ENCODE results near the gene DUSP15.

The DUSP15 gene

GRCh38 chr20:31906001-31906400, 35.7 kb upstream of the DUSP15 start:
- Mint-ChIP-seq H3K9me3 (no peaks in the 10 kb centered on the region), H3K36me3 (no peaks in the 10 kb centered on the region), H3K27me3 (peaks cover 4% of the 10 kb centered on the region), H3K4me1 (no peaks in the 10 kb centered on the region), H3K27ac (no peak overlapping the region), H3K4me3 (no peak overlapping the region)

DNA sequence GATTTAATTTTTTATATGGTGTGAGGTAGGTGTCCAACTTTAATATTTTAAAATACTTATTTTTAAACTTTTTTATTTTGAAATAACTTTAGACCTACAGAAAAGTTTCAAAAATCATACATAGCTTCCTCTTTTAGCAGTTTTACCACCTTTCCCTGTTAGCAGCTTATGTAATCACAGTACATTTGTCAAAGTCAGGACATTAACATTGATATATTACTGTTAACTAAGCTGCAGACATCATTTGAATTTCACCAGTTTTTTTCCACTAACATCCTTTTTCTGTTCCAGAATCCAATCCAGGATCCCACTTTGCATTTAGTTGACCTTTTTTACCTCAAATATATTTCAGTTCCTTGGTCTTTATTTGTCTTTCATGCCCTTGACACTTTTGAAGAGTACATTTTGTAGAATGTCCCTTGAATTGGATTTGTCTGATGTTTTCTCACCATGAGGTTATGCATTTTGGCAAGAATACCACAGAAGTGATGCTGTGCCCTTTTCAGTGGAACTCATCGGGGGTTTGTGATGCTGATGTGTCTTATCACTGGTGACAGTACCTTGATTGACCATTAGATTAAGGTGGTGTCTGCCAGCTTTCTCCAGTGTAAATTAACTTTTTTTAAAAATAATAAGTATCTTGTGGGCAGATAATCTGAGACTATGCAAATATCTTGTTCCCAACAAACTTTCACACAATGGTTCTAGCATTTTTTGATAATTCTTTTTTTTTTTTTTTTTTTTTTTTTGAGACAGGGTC, 33.5 kb upstream of the DUSP15 start:
- Mint-ChIP-seq H3K4me3 (no peak overlapping the region), H3K9me3 (no peaks in the 10 kb centered on the region), H3K27ac (no peak overlapping the region), H3K4me1 (no peaks in the 10 kb centered on the region), H3K27me3 (peaks cover 4% of the 10 kb centered on the region), H3K36me3 (no peaks in the 10 kb centered on the region)

GRCh38 chr20:31901615-31902014, 31.3 kb upstream of the DUSP15 start:
- Mint-ChIP-seq H3K9me3 (no peaks in the 10 kb centered on the region), H3K36me3 (no peaks in the 10 kb centered on the region), H3K27ac (no peak overlapping the region), H3K4me1 (no peaks in the 10 kb centered on the region), H3K4me3 (no peak overlapping the region), H3K27me3 (peaks cover 4% of the 10 kb centered on the region)

DNA sequence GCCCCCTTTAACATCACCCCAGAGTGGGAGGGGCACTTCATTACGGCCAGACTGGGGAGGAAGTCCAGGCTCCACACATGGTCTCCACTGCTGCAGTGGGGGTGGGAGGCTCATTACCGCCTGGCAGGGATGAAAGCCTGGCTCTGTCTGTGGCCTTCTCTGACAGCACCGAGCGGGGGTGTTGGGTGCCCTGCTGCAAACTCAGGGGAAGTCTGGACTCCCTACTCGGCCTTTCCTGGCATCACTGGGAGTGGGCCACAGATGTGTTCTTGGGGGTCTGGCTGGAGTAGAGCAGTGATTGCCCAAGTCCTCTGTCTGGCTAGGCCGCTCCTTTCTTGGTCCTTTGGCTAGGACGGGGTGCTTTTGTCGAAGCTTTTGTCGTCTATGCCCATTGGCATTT, 27.2 kb upstream of the DUSP15 start:
- no peaks in the 10 kb centered on the region for H3K9me3 Mint-ChIP-seq
- no peak overlapping the region for H3K4me3 Mint-ChIP-seq
- H3K36me3 Mint-ChIP-seq, result peaks cover 2% of the 10 kb centered on the region
- H3K27me3 Mint-ChIP-seq, result peaks cover 5% of the 10 kb centered on the region
- no peaks in the 10 kb centered on the region for H3K4me1 Mint-ChIP-seq
- H3K27ac Mint-ChIP-seq, result no peak overlapping the region

GRCh38 chr20:31896049-31896448, 25.7 kb upstream of the DUSP15 start:
- no peak overlapping the region for H3K27ac Mint-ChIP-seq
- H3K4me1 Mint-ChIP-seq, result no peaks in the 10 kb centered on the region

GRCh38 chr20:31894980-31895675, 24.8 kb upstream of the DUSP15 start:
- H3K4me1 Mint-ChIP-seq, result no peaks in the 10 kb centered on the region
- no peaks in the 10 kb centered on the region for H3K9me3 Mint-ChIP-seq
- peaks cover 2% of the 10 kb centered on the region for H3K36me3 Mint-ChIP-seq
- H3K27ac Mint-ChIP-seq, result no peak overlapping the region
- H3K27me3 Mint-ChIP-seq, result peaks cover 6% of the 10 kb centered on the region
- no peak overlapping the region for H3K4me3 Mint-ChIP-seq

More at GRCh38 chr20:31896049-31896448, 25.7 kb upstream of the DUSP15 start:
- H3K9me3 Mint-ChIP-seq, result no peaks in the 10 kb centered on the region
- peaks cover 5% of the 10 kb centered on the region for H3K27me3 Mint-ChIP-seq
- peaks cover 2% of the 10 kb centered on the region for H3K36me3 Mint-ChIP-seq
- no peak overlapping the region for H3K4me3 Mint-ChIP-seq

DNA sequence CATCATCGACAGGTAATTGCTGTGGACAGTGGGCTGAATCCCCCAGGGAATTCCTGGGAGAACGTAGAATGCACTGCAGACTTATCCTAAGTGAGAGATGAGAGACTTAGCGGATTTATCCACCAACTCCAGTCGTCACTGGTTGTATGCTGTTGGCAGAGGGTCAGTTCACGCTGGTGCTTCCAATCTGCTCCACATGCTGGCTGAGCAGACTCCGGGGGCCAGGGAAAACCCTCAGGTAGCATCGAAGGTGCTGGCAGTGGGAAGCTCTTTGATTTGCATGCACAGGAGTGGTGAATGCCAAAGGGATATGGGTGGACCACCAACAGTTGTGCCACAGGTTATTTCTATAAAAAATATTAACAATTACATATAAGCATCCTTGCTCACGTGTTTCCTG, 20.3 kb upstream of the DUSP15 start:
- peaks cover 2% of the 10 kb centered on the region for H3K36me3 Mint-ChIP-seq
- peaks cover 6% of the 10 kb centered on the region for H3K27me3 Mint-ChIP-seq
- no peak overlapping the region for H3K27ac Mint-ChIP-seq
- H3K9me3 Mint-ChIP-seq, result no peaks in the 10 kb centered on the region
- H3K4me3 Mint-ChIP-seq, result no peak overlapping the region
- no peaks in the 10 kb centered on the region for H3K4me1 Mint-ChIP-seq

GRCh38 chr20:31883829-31884228, 13.5 kb upstream of the DUSP15 start:
- no peaks in the 10 kb centered on the region for H3K9me3 Mint-ChIP-seq
- H3K27ac Mint-ChIP-seq, result no peak overlapping the region
- H3K27me3 Mint-ChIP-seq, result peaks cover 3% of the 10 kb centered on the region
- H3K4me3 Mint-ChIP-seq, result no peak overlapping the region
- H3K36me3 Mint-ChIP-seq, result no peaks in the 10 kb centered on the region
- H3K4me1 Mint-ChIP-seq, result peaks cover 8% of the 10 kb centered on the region

GRCh38 chr20:31881945-31882344, 11.6 kb upstream of the DUSP15 start:
- H3K4me1 Mint-ChIP-seq, result peaks cover 8% of the 10 kb centered on the region
- H3K27ac Mint-ChIP-seq, result no peak overlapping the region
- H3K36me3 Mint-ChIP-seq, result no peaks in the 10 kb centered on the region
- H3K27me3 Mint-ChIP-seq, result peaks cover 3% of the 10 kb centered on the region
- no peak overlapping the region for H3K4me3 Mint-ChIP-seq
- no peaks in the 10 kb centered on the region for H3K9me3 Mint-ChIP-seq

DNA sequence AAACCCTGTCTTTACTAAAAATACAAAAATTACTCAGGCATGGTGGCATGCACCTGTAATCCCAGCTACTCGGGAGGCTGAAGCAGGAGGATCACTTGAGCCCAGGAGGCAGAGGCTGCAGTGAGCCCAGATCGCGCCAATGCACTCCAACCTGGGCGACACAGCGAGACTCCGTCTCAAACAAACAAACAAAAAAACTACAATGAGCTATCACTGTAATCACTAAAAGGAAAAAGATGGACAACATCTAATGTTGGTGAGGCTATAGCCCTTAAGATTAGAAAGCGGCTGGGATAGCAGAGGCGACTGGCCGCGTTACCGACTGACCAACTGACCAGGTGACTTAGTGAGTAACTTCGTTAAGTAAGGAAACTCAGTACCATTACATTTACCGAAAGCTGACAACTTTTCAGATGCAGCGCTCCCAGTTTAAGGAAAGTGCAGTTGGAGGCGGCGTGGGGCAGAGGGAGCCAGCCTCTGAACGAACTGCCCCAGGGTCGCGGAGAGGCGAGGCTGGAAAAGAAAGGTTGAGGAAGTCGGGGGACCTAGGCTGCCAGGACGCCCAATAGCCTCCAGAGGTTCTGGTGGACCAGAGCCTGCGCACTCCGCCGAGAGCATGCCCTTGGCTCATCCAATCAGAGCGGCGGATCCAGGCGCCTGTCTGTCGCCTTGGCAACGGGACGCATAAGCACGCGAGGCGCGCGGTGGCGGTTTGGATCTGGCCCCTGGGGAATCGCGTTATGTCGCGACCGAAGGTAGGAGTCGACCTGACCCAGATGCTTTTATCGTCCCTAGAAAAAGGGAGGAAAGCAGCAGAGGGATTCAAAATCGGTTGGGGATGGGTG, 9.0 kb upstream of the DUSP15 start:
- Mint-ChIP-seq H3K27ac (peak overlapping the region; percentile 83), H3K4me3 (peak overlapping the region; percentile 95), H3K9me3 (no peaks in the 10 kb centered on the region), H3K36me3 (no peaks in the 10 kb centered on the region), H3K4me1 (peaks cover 8% of the 10 kb centered on the region), H3K27me3 (peaks cover 3% of the 10 kb centered on the region)

DNA sequence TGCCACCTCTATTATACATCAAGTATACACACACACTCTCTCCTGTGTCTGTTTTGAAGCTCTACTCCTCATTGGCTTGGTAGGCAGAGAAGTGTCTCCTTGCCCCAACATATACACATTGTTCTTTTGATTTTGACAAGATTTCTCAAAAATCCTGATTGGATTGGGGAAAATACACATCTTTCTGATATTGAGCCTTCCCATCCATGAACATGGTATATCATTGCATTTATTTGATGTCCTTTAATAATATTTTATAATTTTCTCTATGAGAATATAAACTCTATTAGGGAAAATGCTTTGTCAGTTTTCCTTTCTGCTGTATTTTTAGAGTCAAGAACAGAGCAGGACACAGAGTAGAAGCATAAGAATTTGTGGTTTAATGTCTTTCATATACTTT, 7.4 kb upstream of the DUSP15 start:
- Mint-ChIP-seq H3K4me1 (peaks cover 8% of the 10 kb centered on the region), H3K27ac (no peak overlapping the region), H3K36me3 (no peaks in the 10 kb centered on the region), H3K27me3 (peaks cover 3% of the 10 kb centered on the region), H3K4me3 (no peak overlapping the region), H3K9me3 (no peaks in the 10 kb centered on the region)

GRCh38 chr20:31875671-31876070, 5.3 kb upstream of the DUSP15 start:
- H3K4me1 Mint-ChIP-seq, result peaks cover 13% of the 10 kb centered on the region
- no peak overlapping the region for H3K4me3 Mint-ChIP-seq
- H3K9me3 Mint-ChIP-seq, result no peaks in the 10 kb centered on the region
- H3K36me3 Mint-ChIP-seq, result no peaks in the 10 kb centered on the region
- peaks cover 16% of the 10 kb centered on the region for H3K27me3 Mint-ChIP-seq
- H3K27ac Mint-ChIP-seq, result no peak overlapping the region

- Mint-ChIP-seq H3K36me3 (no peaks in the 10 kb centered on the region), H3K27me3 (peaks cover 30% of the 10 kb centered on the region), H3K4me3 (no peak overlapping the region), H3K27ac (no peak overlapping the region), H3K4me1 (peaks cover 14% of the 10 kb centered on the region), H3K9me3 (no peaks in the 10 kb centered on the region)
Observed at GRCh38 chr20:31872406-31872805, 2.1 kb upstream of the DUSP15 start.

- Mint-ChIP-seq H3K27ac (no peak overlapping the region), H3K4me3 (no peak overlapping the region), H3K27me3 (peaks cover 30% of the 10 kb centered on the region), H3K36me3 (no peaks in the 10 kb centered on the region), H3K4me1 (peaks cover 14% of the 10 kb centered on the region), H3K9me3 (no peaks in the 10 kb centered on the region)
Observed at GRCh38 chr20:31871618-31871954, 1.3 kb upstream of the DUSP15 start.

DNA sequence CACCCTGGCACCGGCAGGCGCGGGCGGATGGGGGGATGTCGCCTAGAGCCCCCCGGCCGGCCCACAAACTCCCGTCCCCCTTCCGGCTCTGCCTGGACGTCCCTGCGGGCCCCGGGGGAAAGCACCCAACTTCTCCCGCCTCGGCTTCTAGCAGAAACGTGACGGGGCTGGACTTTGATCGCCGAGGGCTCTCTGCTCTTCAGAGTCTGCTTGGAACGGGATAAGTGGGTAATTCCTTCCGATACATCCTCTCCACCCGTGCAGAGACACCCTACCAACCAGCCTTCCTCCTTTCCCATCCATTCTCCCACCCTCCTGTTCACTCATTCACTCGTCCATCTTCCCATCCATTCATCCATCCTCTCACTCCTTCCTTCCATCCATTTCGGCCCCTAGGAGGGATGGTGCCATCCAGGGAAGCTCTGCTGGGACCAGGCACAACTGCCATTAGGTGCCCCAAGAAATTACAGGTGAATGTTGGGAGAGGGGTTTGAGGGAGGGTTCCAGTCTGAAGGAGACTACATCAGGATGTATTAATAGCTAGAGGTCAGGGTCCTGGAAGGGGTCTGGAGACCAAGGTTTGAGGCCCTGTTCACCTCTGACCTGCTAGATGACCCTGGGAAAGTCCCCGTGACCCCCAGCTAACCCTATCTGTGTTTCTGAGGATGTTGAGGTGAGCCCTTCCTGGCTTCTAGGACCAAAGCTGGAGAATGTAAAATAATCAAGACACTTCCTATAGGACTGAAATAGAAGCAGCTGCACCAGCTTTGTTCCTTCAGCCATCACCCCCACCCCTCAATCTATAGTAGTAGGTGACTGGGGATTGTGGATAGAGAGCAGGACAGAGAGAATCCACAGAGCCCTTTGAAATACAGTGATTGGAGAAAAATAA, 645 bp upstream of the DUSP15 start:
- Mint-ChIP-seq H3K27ac (peak overlapping the region; percentile 73), H3K9me3 (no peaks in the 10 kb centered on the region), H3K4me3 (peak overlapping the region; percentile 84), H3K36me3 (no peaks in the 10 kb centered on the region), H3K27me3 (peaks cover 30% of the 10 kb centered on the region), H3K4me1 (peaks cover 14% of the 10 kb centered on the region)
